ENCODE measurements around the gene HIBCH.

GRCh38 chr2:190320696-190321095 is 1.1 kb upstream of the HIBCH start:
- TF ChIP-seq CTCF (IDR thresholded peaks at IDR 0.05) (no peak), POLR2A (IDR thresholded peaks at IDR 0.05) (no peak)

All from testis (tissue), 2 donors.